ENCODE measurements around the gene SLC9A1.
"Not testable (repeated sequence)": the region's sequence is repeated elsewhere in the genome, so short reads cannot be mapped to it uniquely, and the experiment has no call there.

GRCh38 chr1:27184665-27185064 lies 29.7 kb upstream of the SLC9A1 start:
- TF ChIP-seq CTCF (IDR thresholded peaks at IDR 0.05); EZH2 (IDR thresholded peaks at IDR 0.05; ENCODE audit: borderline replicate concordance, insufficient read depth, low read depth, low read length, poor library complexity, severe bottlenecking): not testable (repeated sequence)
